GM23338 (cell line): ENCODE results near the gene ADAMTS15.

Experiments used
- JUNB ChIP-seq: IDR thresholded peaks from one replicate; pipeline ENCODE4 v1.6.1; 2016; ENCODE audit warnings: antibody characterized with exemption; ENCODE audit not compliant: unreplicated experiment
- TF ChIP-seq, protein P1 (sequence below), 2 experiments: fragments of 200-600 bp in 1 of 2; sonication (generic) in 1 of 2; conservative IDR thresholded peaks; 2 replicates each; pipeline versions ENCODE4 v1.5.1 to v1.6.1; 2016 to 2017; ENCODE audit warnings: antibody characterized with exemption in 2 of 2, low read depth in 2 of 2, mild to moderate bottlenecking in 2 of 2, moderate library complexity in 1 of 2

- TF ChIP-seq JUNB, result no peak
- TF ChIP-seq, protein P1, sequence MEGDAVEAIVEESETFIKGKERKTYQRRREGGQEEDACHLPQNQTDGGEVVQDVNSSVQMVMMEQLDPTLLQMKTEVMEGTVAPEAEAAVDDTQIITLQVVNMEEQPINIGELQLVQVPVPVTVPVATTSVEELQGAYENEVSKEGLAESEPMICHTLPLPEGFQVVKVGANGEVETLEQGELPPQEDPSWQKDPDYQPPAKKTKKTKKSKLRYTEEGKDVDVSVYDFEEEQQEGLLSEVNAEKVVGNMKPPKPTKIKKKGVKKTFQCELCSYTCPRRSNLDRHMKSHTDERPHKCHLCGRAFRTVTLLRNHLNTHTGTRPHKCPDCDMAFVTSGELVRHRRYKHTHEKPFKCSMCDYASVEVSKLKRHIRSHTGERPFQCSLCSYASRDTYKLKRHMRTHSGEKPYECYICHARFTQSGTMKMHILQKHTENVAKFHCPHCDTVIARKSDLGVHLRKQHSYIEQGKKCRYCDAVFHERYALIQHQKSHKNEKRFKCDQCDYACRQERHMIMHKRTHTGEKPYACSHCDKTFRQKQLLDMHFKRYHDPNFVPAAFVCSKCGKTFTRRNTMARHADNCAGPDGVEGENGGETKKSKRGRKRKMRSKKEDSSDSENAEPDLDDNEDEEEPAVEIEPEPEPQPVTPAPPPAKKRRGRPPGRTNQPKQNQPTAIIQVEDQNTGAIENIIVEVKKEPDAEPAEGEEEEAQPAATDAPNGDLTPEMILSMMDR (conservative IDR thresholded peaks at IDR 0.05; ENCODE audit: low read depth in 2 of 2), result no peak
Observed at GRCh38 chr11:130451231-130452019, 3.0 kb downstream of the ADAMTS15 start.
